Measurements from ENCODE around the gene TMTC1.

TMTC1 gene

GRCh38 chr12:29455087-29455486, 328.7 kb downstream of the TMTC1 start:
- H3K36me3 ChIP-seq (ENCODE audit: control insufficient read depth, insufficient read depth, low read length), result no peaks in the 10 kb centered on the region
- H3K4me3 ChIP-seq (ENCODE audit: extremely low read depth, insufficient read depth, low read length, poor library complexity, severe bottlenecking), result no peak overlapping the region
- H3K27ac ChIP-seq (ENCODE audit: low read depth, low read length, severe bottlenecking), result no peak overlapping the region
- no peaks in the 10 kb centered on the region for H3K9me3 ChIP-seq (ENCODE audit: control insufficient read depth, low read length)
- 90 to 100% methylated on average over 1 of the region's 1 CpG for WGBS, 2 experiments (ENCODE audit: insufficient coverage in 2 of 2)
- no peaks in the 10 kb centered on the region for H3K4me1 ChIP-seq (ENCODE audit: control insufficient read depth, insufficient read depth, low read length, poor library complexity, severe bottlenecking)

GRCh38 chr12:29451888-29452287, 331.9 kb downstream of the TMTC1 start:
- 80 to 100% methylated on average over 1 of the region's 2 CpGs for whole genome bisulfite sequencing, 2 experiments (ENCODE audit: insufficient coverage in 2 of 2)
- no peak overlapping the region for H3K27ac ChIP-seq (ENCODE audit: low read depth, low read length, severe bottlenecking)

More at GRCh38 chr12:29451888-29452287, 331.9 kb downstream of the TMTC1 start:
- Histone ChIP-seq H3K4me1 (ENCODE audit: control insufficient read depth, insufficient read depth, low read length, poor library complexity, severe bottlenecking) (no peaks in the 10 kb centered on the region), H3K4me3 (ENCODE audit: extremely low read depth, insufficient read depth, low read length, poor library complexity, severe bottlenecking) (no peak overlapping the region), H3K9me3 (ENCODE audit: control insufficient read depth, low read length) (no peaks in the 10 kb centered on the region), H3K36me3 (ENCODE audit: control insufficient read depth, insufficient read depth, low read length) (no peaks in the 10 kb centered on the region)

Measured in mesodermal cell (in vitro differentiated cells).